HEK293 (cell line): ENCODE results near the gene PAX2.

Experiments used
- ZNF138 ChIP-seq: fragments of 450-650 bp; formaldehyde crosslinking; IDR thresholded peaks from 2 replicates; pipeline ENCODE4 v1.5.1; 2016; ENCODE audit warnings: missing biosample characterization, missing genetic modification characterization, borderline replicate concordance
- TF ChIP-seq, protein P1 (sequence below): sonication (generic); formaldehyde crosslinking; IDR thresholded peaks from 2 replicates; pipeline ENCODE4 v1.8.1; 2022; ENCODE audit warnings: mild to moderate bottlenecking, moderate library complexity, missing genetic modification reagents

DNA sequence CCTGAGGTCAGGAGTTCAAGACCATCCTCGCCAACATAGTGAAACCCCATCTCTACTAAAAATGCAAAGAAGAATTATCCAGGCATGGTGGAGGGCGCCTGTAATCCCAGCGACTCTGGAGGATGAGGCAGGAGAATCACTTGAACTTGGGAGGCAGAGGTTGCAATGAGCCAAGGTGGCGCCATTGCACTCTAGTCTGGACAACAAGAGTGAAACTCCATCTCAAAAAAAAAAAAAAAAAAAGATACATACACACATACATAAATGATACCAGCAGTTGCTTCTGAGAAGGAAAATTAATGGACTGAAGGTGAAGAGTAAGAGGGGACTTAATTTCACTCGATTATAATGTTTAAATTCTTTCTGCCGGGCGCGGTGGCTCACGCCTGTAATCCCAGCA lies 40.2 kb upstream of the PAX2 start:
- TF ChIP-seq ZNF138 (tag by site-specific recombination), result no peak
- TF ChIP-seq, protein P1, sequence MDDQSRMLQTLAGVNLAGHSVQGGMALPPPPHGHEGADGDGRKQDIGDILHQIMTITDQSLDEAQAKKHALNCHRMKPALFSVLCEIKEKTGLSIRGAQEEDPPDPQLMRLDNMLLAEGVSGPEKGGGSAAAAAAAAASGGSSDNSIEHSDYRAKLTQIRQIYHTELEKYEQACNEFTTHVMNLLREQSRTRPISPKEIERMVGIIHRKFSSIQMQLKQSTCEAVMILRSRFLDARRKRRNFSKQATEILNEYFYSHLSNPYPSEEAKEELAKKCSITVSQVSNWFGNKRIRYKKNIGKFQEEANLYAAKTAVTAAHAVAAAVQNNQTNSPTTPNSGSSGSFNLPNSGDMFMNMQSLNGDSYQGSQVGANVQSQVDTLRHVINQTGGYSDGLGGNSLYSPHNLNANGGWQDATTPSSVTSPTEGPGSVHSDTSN (CRISPR knock-in tag), result no peak
